ENCODE results near the gene PIP5K1B.

- TF ChIP-seq CTCF (conservative IDR thresholded peaks at IDR 0.05 in 1 of 2, IDR thresholded peaks at IDR 0.05 in 1 of 2; ENCODE audit: extremely low read depth in 1 of 2, insufficient read depth in 1 of 2, low read depth in 1 of 2, low read length in 2 of 2) (no peak), EZH2 (IDR thresholded peaks at IDR 0.05; ENCODE audit: borderline replicate concordance, low read length) (no peak)
Observed at GRCh38 chr9:68923480-68923879, 218.4 kb downstream of the PIP5K1B start.

Data from mammary epithelial cell (primary cell).